ACC112 (cell line): ENCODE measurements around the gene DNER.

Experiments
- H2AFZ ChIP-seq: fragments of 200-600 bp; sonication (generic); one replicate; pipeline ENCODE4 v1.6.0; 2017; ENCODE audit warnings: antibody characterized with exemption, low read length; ENCODE audit not compliant: unreplicated experiment
- H3K27ac ChIP-seq: fragments of 200-600 bp; sonication (generic); 2 replicates; pipeline ENCODE4 v1.5.1; 2014; ENCODE audit warnings: low read depth, mild to moderate bottlenecking, antibody characterized with exemption, low read length, moderate library complexity
- H3K27me3 ChIP-seq: fragments of 200-600 bp; sonication (generic); 2 replicates; pipeline ENCODE4 v1.6.1; 2014; ENCODE audit warnings: mild to moderate bottlenecking, antibody characterized with exemption, low read length, moderate library complexity, mixed read lengths; ENCODE audit not compliant: insufficient read depth
- H3K36me3 ChIP-seq: fragments of 200-600 bp; sonication (generic); 2 replicates; pipeline ENCODE4 v1.6.1; 2016; ENCODE audit warnings: mild to moderate bottlenecking, antibody characterized with exemption, low read length, moderate library complexity, mixed read lengths; ENCODE audit not compliant: insufficient read depth
- H3K4me1 ChIP-seq: fragments of 200-600 bp; sonication (generic); one replicate; pipeline ENCODE4 v1.6.1; 2016; ENCODE audit warnings: low read length, mixed read lengths; ENCODE audit not compliant: insufficient read depth, unreplicated experiment, control insufficient read depth
- H3K4me3 ChIP-seq: fragments of 200-600 bp; sonication (generic); 2 replicates; pipeline ENCODE4 v1.5.1; 2014; ENCODE audit warnings: mild to moderate bottlenecking, low read depth, low read length
- H3K79me2 ChIP-seq: fragments of 200-600 bp; sonication (generic); one replicate; pipeline ENCODE4 v1.6.0; 2016; ENCODE audit warnings: low read length; ENCODE audit not compliant: control insufficient read depth, unreplicated experiment, insufficient read depth

The DNER gene

GRCh38 chr2:229650059-229650458, 64.3 kb downstream of the DNER start:
- Histone ChIP-seq H3K36me3 (no peaks in the 10 kb centered on the region), H2AFZ (no peak overlapping the region), H3K27ac (no peak overlapping the region), H3K4me3 (no peak overlapping the region), H3K4me1 (no peaks in the 10 kb centered on the region), H3K79me2 (no peaks in the 10 kb centered on the region), H3K27me3 (no peaks in the 10 kb centered on the region)

GRCh38 chr2:229646186-229646723, 68.1 kb downstream of the DNER start:
- H3K4me3 ChIP-seq = no peak overlapping the region
- H3K79me2 ChIP-seq = no peaks in the 10 kb centered on the region
- H3K4me1 ChIP-seq = peaks cover 7% of the 10 kb centered on the region
- H3K27ac ChIP-seq = no peak overlapping the region
- H2AFZ ChIP-seq = no peak overlapping the region
- H3K36me3 ChIP-seq = no peaks in the 10 kb centered on the region
- no peaks in the 10 kb centered on the region for H3K27me3 ChIP-seq

GRCh38 chr2:229642371-229642770, 72.0 kb downstream of the DNER start:
- no peak overlapping the region for H2AFZ ChIP-seq
- 0 out of 2 replicates have a peak, but pooled peaks cover 3% of the 10 kb centered on the region for H3K27me3 ChIP-seq
- H3K36me3 ChIP-seq = no peaks in the 10 kb centered on the region
- no peak overlapping the region for H3K4me3 ChIP-seq
- no peaks in the 10 kb centered on the region for H3K79me2 ChIP-seq
- H3K4me1 ChIP-seq = peaks cover 7% of the 10 kb centered on the region
- H3K27ac ChIP-seq = no peak overlapping the region

- H2AFZ ChIP-seq = no peak overlapping the region
- H3K79me2 ChIP-seq = no peaks in the 10 kb centered on the region
- H3K27ac ChIP-seq = no peak overlapping the region
- H3K36me3 ChIP-seq = no peaks in the 10 kb centered on the region
- 0 out of 2 replicates have a peak, but pooled peaks cover 3% of the 10 kb centered on the region for H3K27me3 ChIP-seq
- peaks cover 7% of the 10 kb centered on the region for H3K4me1 ChIP-seq
- no peak overlapping the region for H3K4me3 ChIP-seq
Observed at GRCh38 chr2:229641676-229642075, 72.7 kb downstream of the DNER start.

- H3K36me3 ChIP-seq = no peaks in the 10 kb centered on the region
- no peak overlapping the region for H2AFZ ChIP-seq
- no peak overlapping the region for H3K27ac ChIP-seq
- H3K4me1 ChIP-seq = peaks cover 7% of the 10 kb centered on the region
- H3K4me3 ChIP-seq = no peak overlapping the region
- no peaks in the 10 kb centered on the region for H3K79me2 ChIP-seq
- 0 out of 2 replicates have a peak, but pooled peaks cover 3% of the 10 kb centered on the region for H3K27me3 ChIP-seq
Observed at GRCh38 chr2:229640636-229641035, 73.7 kb downstream of the DNER start.

- Histone ChIP-seq H3K36me3 (no peaks in the 10 kb centered on the region), H3K27me3 (0 out of 2 replicates have a peak, but pooled peaks cover 3% of the 10 kb centered on the region), H2AFZ (no peak overlapping the region), H3K27ac (no peak overlapping the region), H3K4me1 (no peaks in the 10 kb centered on the region), H3K79me2 (no peaks in the 10 kb centered on the region), H3K4me3 (no peak overlapping the region)
Observed at GRCh38 chr2:229636571-229636970, 77.8 kb downstream of the DNER start.

- Histone ChIP-seq H3K4me1 (no peaks in the 10 kb centered on the region), H3K36me3 (no peaks in the 10 kb centered on the region), H3K79me2 (no peaks in the 10 kb centered on the region), H3K27ac (no peak overlapping the region), H2AFZ (no peak overlapping the region), H3K4me3 (no peak overlapping the region), H3K27me3 (0 out of 2 replicates have a peak, but pooled peaks cover 3% of the 10 kb centered on the region)
Observed at GRCh38 chr2:229635371-229635680, 79.0 kb downstream of the DNER start.

- Histone ChIP-seq H3K4me1 (no peaks in the 10 kb centered on the region), H3K27ac (no peak overlapping the region), H3K27me3 (0 out of 2 replicates have a peak, but pooled peaks cover 3% of the 10 kb centered on the region), H2AFZ (no peak overlapping the region), H3K79me2 (no peaks in the 10 kb centered on the region), H3K4me3 (no peak overlapping the region), H3K36me3 (no peaks in the 10 kb centered on the region)
Observed at GRCh38 chr2:229634601-229635370, 79.6 kb downstream of the DNER start.

- Histone ChIP-seq H2AFZ (no peak overlapping the region), H3K79me2 (no peaks in the 10 kb centered on the region), H3K4me3 (no peak overlapping the region), H3K4me1 (no peaks in the 10 kb centered on the region), H3K27me3 (0 out of 2 replicates have a peak, but pooled peaks cover 3% of the 10 kb centered on the region), H3K27ac (no peak overlapping the region), H3K36me3 (no peaks in the 10 kb centered on the region)
Observed at GRCh38 chr2:229633556-229633955, 80.8 kb downstream of the DNER start.

- Histone ChIP-seq H3K4me1 (no peaks in the 10 kb centered on the region), H3K27me3 (no peaks in the 10 kb centered on the region), H3K79me2 (no peaks in the 10 kb centered on the region), H2AFZ (no peak overlapping the region), H3K27ac (no peak overlapping the region), H3K36me3 (no peaks in the 10 kb centered on the region), H3K4me3 (no peak overlapping the region)
Observed at GRCh38 chr2:229629039-229629438, 85.3 kb downstream of the DNER start.

- Histone ChIP-seq H2AFZ (no peak overlapping the region), H3K79me2 (no peaks in the 10 kb centered on the region), H3K27me3 (no peaks in the 10 kb centered on the region), H3K27ac (no peak overlapping the region), H3K4me1 (no peaks in the 10 kb centered on the region), H3K4me3 (no peak overlapping the region), H3K36me3 (no peaks in the 10 kb centered on the region)
Observed at GRCh38 chr2:229627728-229628127, 86.6 kb downstream of the DNER start.
